Measurements from ENCODE around the gene CREG1.

DNA sequence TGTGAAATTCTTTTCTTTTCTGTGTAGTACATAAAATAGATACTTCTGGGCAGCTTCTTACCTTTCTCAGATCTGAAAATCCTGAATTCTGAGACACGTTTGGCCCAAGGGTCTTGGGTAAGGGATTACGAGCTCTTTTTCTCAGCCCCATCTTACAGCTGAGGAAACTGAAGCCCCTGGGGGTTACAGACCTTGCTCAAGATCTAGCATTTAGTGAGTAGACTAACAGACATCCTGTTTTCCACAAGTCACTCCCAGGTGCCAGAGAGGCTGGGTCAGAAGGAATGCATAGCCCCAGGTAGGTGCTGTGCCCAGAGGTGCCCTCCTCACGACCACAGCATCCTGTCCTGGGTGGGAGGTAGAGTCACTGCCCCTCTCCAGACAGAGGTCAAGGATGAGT, 13.2 kb upstream of the CREG1 start:
- TF ChIP-seq, protein P1, sequence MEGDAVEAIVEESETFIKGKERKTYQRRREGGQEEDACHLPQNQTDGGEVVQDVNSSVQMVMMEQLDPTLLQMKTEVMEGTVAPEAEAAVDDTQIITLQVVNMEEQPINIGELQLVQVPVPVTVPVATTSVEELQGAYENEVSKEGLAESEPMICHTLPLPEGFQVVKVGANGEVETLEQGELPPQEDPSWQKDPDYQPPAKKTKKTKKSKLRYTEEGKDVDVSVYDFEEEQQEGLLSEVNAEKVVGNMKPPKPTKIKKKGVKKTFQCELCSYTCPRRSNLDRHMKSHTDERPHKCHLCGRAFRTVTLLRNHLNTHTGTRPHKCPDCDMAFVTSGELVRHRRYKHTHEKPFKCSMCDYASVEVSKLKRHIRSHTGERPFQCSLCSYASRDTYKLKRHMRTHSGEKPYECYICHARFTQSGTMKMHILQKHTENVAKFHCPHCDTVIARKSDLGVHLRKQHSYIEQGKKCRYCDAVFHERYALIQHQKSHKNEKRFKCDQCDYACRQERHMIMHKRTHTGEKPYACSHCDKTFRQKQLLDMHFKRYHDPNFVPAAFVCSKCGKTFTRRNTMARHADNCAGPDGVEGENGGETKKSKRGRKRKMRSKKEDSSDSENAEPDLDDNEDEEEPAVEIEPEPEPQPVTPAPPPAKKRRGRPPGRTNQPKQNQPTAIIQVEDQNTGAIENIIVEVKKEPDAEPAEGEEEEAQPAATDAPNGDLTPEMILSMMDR (IDR thresholded peaks at IDR 0.05; ENCODE audit: poor library complexity, severe bottlenecking), result no peak
- TF ChIP-seq EP300 (conservative IDR thresholded peaks at IDR 0.05; ENCODE audit: poor library complexity, severe bottlenecking) (no peak), EZH2 (IDR thresholded peaks at IDR 0.05; ENCODE audit: borderline replicate concordance, insufficient read depth, low read length, poor library complexity, severe bottlenecking) (no peak)
